Endothelial cell of umbilical vein (primary cell): ENCODE data around the gene FILIP1L. TPM values are rescaled to one million over a fixed set of nuclear protein-coding genes. Genes with fewer than 3 reads are reported as not detected.

Experiments
- BruUV-seq: library from RNA; stranded (reverse); fragments of 400-500 nt; replicated peaks from 2 replicates; lab custom pipeline; 2021; lab: Mats Ljungman, UMichigan
- CTCF ChIA-PET: fragments of 300-600, 350-600 bp; sonication (Branson Sonifier 250); formaldehyde crosslinking; loops from one replicate; lab custom pipeline; 2021; ENCODE audit warnings: antibody characterized with exemption, inconsistent platforms; lab: Charles Lee
- POLR2A ChIA-PET: fragments of 300-600, 350-600 bp; sonication (Branson Sonifier 250); formaldehyde crosslinking; loops from one replicate; lab custom pipeline; 2021; ENCODE audit warnings: antibody characterized with exemption, inconsistent platforms; lab: Charles Lee
- DNase-seq: peaks from one replicate; pipeline ENCODE4 v3.0.0-alpha.2; 2011; ENCODE audit warnings: low read depth, low spot score
- FAIRE-seq: peaks from 2 replicates; lab custom pipeline; 2011; peaks lifted over from hg19 to GRCh38; lab: Jason Lieb, UNC
- H2AFZ ChIP-seq: 2 replicates; pipeline ENCODE4 v1.6.0; 2012; ENCODE audit warnings: low read depth, low read length, control low read depth, inconsistent platforms
- H3K27ac ChIP-seq: 2 replicates; pipeline ENCODE4 v1.5.1; 2011; ENCODE audit warnings: low read depth, mild to moderate bottlenecking, control low read depth, low read length, moderate library complexity; ENCODE audit not compliant: insufficient read depth
- H3K27me3 ChIP-seq, 2 experiments: 2 replicates each; pipeline versions ENCODE4 v1.6.0 to v1.6.1; 2011; ENCODE audit warnings: low read length in 2 of 2, mixed read lengths in 1 of 2; ENCODE audit not compliant: control insufficient read depth in 2 of 2, insufficient read depth in 2 of 2
- H3K36me3 ChIP-seq, 2 experiments: 2 replicates in 1 of 2; 3 replicates in 1 of 2; pipeline ENCODE4 v1.5.1; 2011; ENCODE audit warnings: low read length in 2 of 2, mild to moderate bottlenecking in 1 of 2, moderate library complexity in 1 of 2; ENCODE audit not compliant: control insufficient read depth in 2 of 2, insufficient read depth in 2 of 2; ENCODE audit errors: extremely low read depth in 1 of 2
- H3K4me1 ChIP-seq: 3 replicates; pipeline ENCODE4 v1.5.1; 2011; ENCODE audit warnings: mild to moderate bottlenecking, low read length; ENCODE audit not compliant: control insufficient read depth, insufficient read depth; ENCODE audit errors: extremely low read depth
- H3K4me2 ChIP-seq: 2 replicates; pipeline ENCODE4 v1.6.1; 2011; ENCODE audit warnings: low read length, control low read depth, mixed read lengths; ENCODE audit not compliant: insufficient read depth
- H3K4me3 ChIP-seq, 3 experiments: fragments of 200-600 bp in 1 of 3; sonication (generic), shearing (Covaris generic) in 1 of 3; replicated peaks in 1 of 3; 2 replicates each; pipeline ENCODE4 v1.5.1; 2011 to 2016; ENCODE audit warnings: control low read depth in 3 of 3, low read length in 3 of 3, mild to moderate bottlenecking in 2 of 3, inconsistent platforms in 1 of 3, low read depth in 1 of 3, moderate library complexity in 1 of 3; ENCODE audit not compliant: insufficient read depth in 1 of 3
- H3K79me2 ChIP-seq: 2 replicates; pipeline ENCODE4 v1.6.0; 2012; ENCODE audit warnings: low read length, inconsistent platforms; ENCODE audit not compliant: control insufficient read depth, insufficient read depth
- H3K9ac ChIP-seq: replicated peaks from 2 replicates; pipeline ENCODE3; 2011; ENCODE audit warnings: low read length, control low read depth; ENCODE audit not compliant: insufficient read depth; ENCODE audit errors: extremely low read depth
- H3K9me1 ChIP-seq: replicated peaks from 3 replicates; pipeline ENCODE4 v1.6.0; 2011; ENCODE audit warnings: mild to moderate bottlenecking, low read length; ENCODE audit not compliant: control insufficient read depth, insufficient read depth; ENCODE audit errors: extremely low read depth
- H3K9me3 ChIP-seq: replicated peaks from 2 replicates; pipeline ENCODE4 v1.5.1; 2012; ENCODE audit warnings: low read length, inconsistent platforms; ENCODE audit not compliant: control insufficient read depth, insufficient read depth
- H4K20me1 ChIP-seq: replicated peaks from 2 replicates; pipeline ENCODE3; 2011; ENCODE audit warnings: mild to moderate bottlenecking, low read length; ENCODE audit not compliant: control insufficient read depth, insufficient read depth; ENCODE audit errors: extremely low read depth
- CTCF ChIP-seq, 2 donors: IDR thresholded peaks; 1 replicate in 1 of 2; 2 replicates in 1 of 2; pipeline ENCODE4 v1.5.1; 2011; ENCODE audit warnings: low read length in 2 of 2, mild to moderate bottlenecking in 2 of 2, moderate library complexity in 2 of 2, control low read depth in 1 of 2, inconsistent platforms in 1 of 2, low read depth in 1 of 2; ENCODE audit not compliant: insufficient read depth in 1 of 2; ENCODE audit errors: extremely low read depth in 1 of 2
- EZH2 ChIP-seq: IDR thresholded peaks from 2 replicates; pipeline ENCODE4 v1.6.1; 2012; ENCODE audit warnings: borderline replicate concordance, low read depth, mild to moderate bottlenecking, moderate library complexity, low read length, inconsistent platforms; ENCODE audit not compliant: severe bottlenecking
- FOS ChIP-seq: IDR thresholded peaks from 2 replicates; pipeline ENCODE4 v1.6.1; 2011; ENCODE audit warnings: mild to moderate bottlenecking, low read length, moderate library complexity, borderline replicate concordance; ENCODE audit not compliant: insufficient read depth
- GATA2 ChIP-seq: IDR thresholded peaks from 2 replicates; pipeline ENCODE4 v1.7.0; 2011; ENCODE audit warnings: low read depth, mild to moderate bottlenecking, moderate library complexity, mixed read lengths, low read length; ENCODE audit not compliant: insufficient read length, insufficient read depth
- JUN ChIP-seq: IDR thresholded peaks from 2 replicates; pipeline ENCODE4 v1.6.1; 2011; ENCODE audit warnings: borderline replicate concordance, low read depth; ENCODE audit not compliant: insufficient read length, insufficient read depth
- POLR2A ChIP-seq: IDR thresholded peaks from 2 replicates; pipeline ENCODE4 v1.6.1; 2012; ENCODE audit warnings: low read depth, mild to moderate bottlenecking, control low read depth, low read length
- POLR2AphosphoS5 ChIP-seq: IDR thresholded peaks from 2 replicates; pipeline ENCODE4 v1.6.1; 2012; ENCODE audit warnings: low read depth, mild to moderate bottlenecking, control low read depth, low read length, moderate library complexity; ENCODE audit not compliant: insufficient read depth
- dilution Hi-C: fragments of 300-500 bp; cut with MboI; formaldehyde crosslinking; loops from one replicate; pipeline ENCODE4 v1.15.0; 2019; ENCODE audit warnings: low sequenced_read_pairs; ENCODE audit not compliant: extremely low pct_ligation_motif_present
- intact Hi-C: fragments of 100-400 bp; cut with micrococcal nuclease; formaldehyde crosslinking; loops from one replicate; pipeline ENCODE4 v1.10.0; 2022
- polyA plus RNA-seq, 4 experiments: library from polyadenylated mRNA; depleted of rRNA in 3 of 4; stranded (reverse) in 3 of 4; unstranded in 1 of 4; fragments of >200 nt; gene quantifications; 2 replicates each; pipeline versions ENCODE4 v1.2.1 to v1.2.3, GENCODE V29; 2011 to 2012; ENCODE audit warnings: missing spikeins in 1 of 4
- total RNA-seq: library from RNA; stranded (reverse); gene quantifications from 2 replicates; pipeline ENCODE4 v1.2.3, GENCODE V29; 2021

Gene FILIP1L
- total and polyA plus RNA-seq, 2 donors (not counting 3 experiments of a cell fraction or from before 2014, with no cell fraction given) = 26.0 to 29.9 TPM

DNA sequence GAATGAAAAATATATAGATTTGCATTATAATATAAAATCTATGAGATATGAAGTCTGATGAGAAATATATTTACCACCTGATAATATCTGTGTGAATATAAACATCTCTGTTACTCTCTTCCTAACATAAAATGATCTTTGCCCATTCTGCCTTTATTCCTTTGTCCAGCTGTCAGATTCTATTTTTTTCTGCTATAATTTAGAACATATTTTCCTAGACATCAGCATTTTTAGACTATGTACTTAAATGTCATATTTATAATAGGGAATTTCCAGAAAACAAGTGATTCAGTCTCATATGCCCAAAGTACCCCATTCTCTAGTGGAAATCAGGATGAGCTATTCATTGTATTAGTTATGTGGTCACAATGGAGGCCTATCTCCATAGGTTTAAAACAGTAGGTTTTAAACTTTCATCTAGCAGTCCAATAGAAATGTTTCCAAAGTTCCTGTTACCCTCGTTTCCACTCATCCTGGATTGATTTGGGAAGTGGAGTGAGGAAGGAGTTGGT is 83.3 kb downstream of the FILIP1L start:
- no TSS peak for BruUV-seq
- no peaks in the 10 kb centered on the region for H3K27me3 ChIP-seq
- POLR2A ChIA-PET = no interaction called here
- H2AFZ ChIP-seq = no peak overlapping the region
- TF ChIP-seq EZH2 = no peak
- TF ChIP-seq POLR2AphosphoS5 = no peak
- TF ChIP-seq GATA2 = no peak
- no peak for TF ChIP-seq POLR2A
- TF ChIP-seq JUN = no peak
- no peak for TF ChIP-seq FOS
- TF ChIP-seq CTCF (IDR thresholded peaks at IDR 0.05; ENCODE audit: extremely low read depth in 1 of 2, insufficient read depth in 1 of 2, low read depth in 1 of 2, low read length in 2 of 2) = no peak
- dilution Hi-C loops (no loop called here), intact Hi-C loops (no loop called here)
- H3K4me3 ChIP-seq = no peak overlapping the region
- no peaks in the 10 kb centered on the region for H3K9me1 ChIP-seq
- no peaks in the 10 kb centered on the region for H3K36me3 ChIP-seq
- H3K4me1 ChIP-seq = peaks cover 8% of the 10 kb centered on the region
- FAIRE-seq (no peak), DNase-seq (no peak)
- no peaks in the 10 kb centered on the region for H4K20me1 ChIP-seq
- H3K27ac ChIP-seq = no peak overlapping the region
- H3K9ac ChIP-seq = no peak overlapping the region
- H3K79me2 ChIP-seq = no peaks in the 10 kb centered on the region
- H3K9me3 ChIP-seq = no peaks in the 10 kb centered on the region
- H3K4me2 ChIP-seq = no peak overlapping the region
- CTCF ChIA-PET = interaction anchor here (2.8 to 3.1 kb wide), 2 partner anchors 12 to 188 kb away, joined by 12 to 13 read pairs; no protein-coding TSS in a partner anchor
